ENCODE data around the gene VHLL.

DNA sequence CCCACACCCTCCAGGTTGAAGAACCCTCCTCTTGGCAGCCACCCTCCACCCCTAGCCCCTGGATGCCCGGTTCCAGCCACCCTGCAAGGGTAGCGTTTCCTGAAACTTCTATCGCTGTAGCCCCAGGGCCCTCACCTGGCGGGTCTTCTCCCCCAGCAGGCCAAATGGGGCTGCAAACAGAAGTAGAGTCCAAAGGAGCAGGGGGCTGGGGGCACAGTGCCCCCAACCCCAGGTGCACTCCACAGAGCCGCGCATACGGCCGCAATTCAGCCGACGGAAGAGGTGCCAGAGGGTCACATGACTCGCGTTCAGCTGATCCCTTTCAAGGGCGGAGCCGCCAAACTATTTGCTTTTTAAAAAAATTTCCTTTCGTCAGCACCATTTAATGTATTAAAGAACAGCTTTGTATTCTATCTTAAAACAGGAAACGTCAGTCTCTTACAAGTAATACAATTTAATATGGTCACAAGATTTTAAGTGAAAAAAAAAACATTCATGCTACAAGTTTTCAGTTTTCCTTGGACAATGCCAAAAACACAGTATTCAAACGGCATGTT lies 3.6 kb downstream of the VHLL start, which contains the start of gene GLMP:
- TF ChIP-seq, protein P1, sequence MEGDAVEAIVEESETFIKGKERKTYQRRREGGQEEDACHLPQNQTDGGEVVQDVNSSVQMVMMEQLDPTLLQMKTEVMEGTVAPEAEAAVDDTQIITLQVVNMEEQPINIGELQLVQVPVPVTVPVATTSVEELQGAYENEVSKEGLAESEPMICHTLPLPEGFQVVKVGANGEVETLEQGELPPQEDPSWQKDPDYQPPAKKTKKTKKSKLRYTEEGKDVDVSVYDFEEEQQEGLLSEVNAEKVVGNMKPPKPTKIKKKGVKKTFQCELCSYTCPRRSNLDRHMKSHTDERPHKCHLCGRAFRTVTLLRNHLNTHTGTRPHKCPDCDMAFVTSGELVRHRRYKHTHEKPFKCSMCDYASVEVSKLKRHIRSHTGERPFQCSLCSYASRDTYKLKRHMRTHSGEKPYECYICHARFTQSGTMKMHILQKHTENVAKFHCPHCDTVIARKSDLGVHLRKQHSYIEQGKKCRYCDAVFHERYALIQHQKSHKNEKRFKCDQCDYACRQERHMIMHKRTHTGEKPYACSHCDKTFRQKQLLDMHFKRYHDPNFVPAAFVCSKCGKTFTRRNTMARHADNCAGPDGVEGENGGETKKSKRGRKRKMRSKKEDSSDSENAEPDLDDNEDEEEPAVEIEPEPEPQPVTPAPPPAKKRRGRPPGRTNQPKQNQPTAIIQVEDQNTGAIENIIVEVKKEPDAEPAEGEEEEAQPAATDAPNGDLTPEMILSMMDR (IDR thresholded peaks at IDR 0.05; ENCODE audit: low read depth, low read length) = no peak
- TF ChIP-seq, protein P2, sequence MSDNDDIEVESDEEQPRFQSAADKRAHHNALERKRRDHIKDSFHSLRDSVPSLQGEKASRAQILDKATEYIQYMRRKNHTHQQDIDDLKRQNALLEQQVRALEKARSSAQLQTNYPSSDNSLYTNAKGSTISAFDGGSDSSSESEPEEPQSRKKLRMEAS (IDR thresholded peaks at IDR 0.05; ENCODE audit: low read depth, low read length) = no peak
- TF ChIP-seq POLR2A (IDR thresholded peaks at IDR 0.05; ENCODE audit: extremely low read depth, insufficient read length) (no peak), MYC (IDR thresholded peaks at IDR 0.05; ENCODE audit: low read depth, low read length) (no peak)
